Measurements from ENCODE around the gene RBMS1.

The RBMS1 gene

DNA sequence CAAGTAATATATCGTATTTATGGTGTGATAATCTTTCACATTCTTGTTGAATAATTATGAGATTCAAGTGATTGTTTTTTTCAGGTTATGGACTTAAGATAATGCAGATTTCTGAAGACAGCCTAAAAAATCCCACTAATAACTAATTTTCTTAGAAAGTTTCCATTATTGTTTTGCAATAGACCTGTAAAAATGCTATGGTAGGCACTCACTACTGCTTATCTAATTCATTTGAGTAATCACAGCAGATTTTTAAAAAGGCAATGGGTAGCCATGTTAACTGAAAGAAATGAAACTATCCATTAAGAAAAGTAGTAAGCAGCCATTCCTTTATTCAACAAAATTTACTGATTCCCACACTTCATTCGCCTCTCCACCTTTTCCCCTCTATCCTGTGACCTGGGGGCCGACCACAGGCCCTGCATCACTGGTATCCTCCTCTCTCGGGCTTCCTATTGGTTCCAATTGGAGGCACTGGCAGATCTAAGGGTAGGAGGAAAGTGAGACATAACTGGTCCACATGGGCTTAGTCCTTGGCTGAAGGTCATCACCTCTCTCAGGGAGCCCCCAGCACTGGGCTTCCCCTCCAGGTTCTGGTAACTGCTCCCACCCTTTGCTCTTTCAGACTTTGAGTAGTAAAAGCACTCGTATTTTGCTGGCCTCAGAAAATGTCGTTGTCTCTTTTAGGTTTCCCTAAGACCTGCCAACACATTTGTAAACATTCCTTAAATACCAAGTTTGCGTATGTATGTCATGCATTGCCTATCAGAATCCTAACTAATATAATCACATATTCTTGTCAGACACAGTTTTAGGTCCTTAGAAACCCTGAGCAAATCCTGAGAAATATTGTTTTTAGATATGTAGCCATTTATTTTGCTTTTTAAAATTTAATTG, 18.5 kb downstream of the RBMS1 start:
- Histone ChIP-seq H3K27ac (replicated peaks) (no peak overlapping the region), H3K4me3 (replicated peaks; ENCODE audit: insufficient read depth, low read length) (no peak overlapping the region), H3K27me3 (ENCODE audit: insufficient read depth, poor library complexity, severe bottlenecking) (peaks cover 11% of the 10 kb centered on the region)
- DNase-seq (ENCODE audit: low read depth in 1 of 2, low spot score in 1 of 2) = no peak
- TF ChIP-seq GABPA (IDR thresholded peaks at IDR 0.05; ENCODE audit: low read depth) (no peak), REST (IDR thresholded peaks at IDR 0.05; ENCODE audit: insufficient replicate concordance, low read depth) (no peak), SPI1 (IDR thresholded peaks at IDR 0.05; ENCODE audit: borderline replicate concordance, low read depth) (no peak), CTCF (IDR thresholded peaks at IDR 0.05; ENCODE audit: insufficient read depth, low read length) (no peak), POLR2AphosphoS5 (IDR thresholded peaks at IDR 0.05; ENCODE audit: low read depth) (no peak)

GRCh38 chr2:160474319-160474645, 19.3 kb downstream of the RBMS1 start:
- Histone ChIP-seq H3K27ac (replicated peaks) (no peak overlapping the region), H3K4me3 (replicated peaks; ENCODE audit: insufficient read depth, low read length) (no peak overlapping the region), H3K27me3 (ENCODE audit: insufficient read depth, poor library complexity, severe bottlenecking) (peaks cover 11% of the 10 kb centered on the region)
- TF ChIP-seq POLR2AphosphoS5 (IDR thresholded peaks at IDR 0.05; ENCODE audit: low read depth) = no peak
- TF ChIP-seq GABPA (IDR thresholded peaks at IDR 0.05; ENCODE audit: low read depth) = no peak
- no peak for TF ChIP-seq CTCF (IDR thresholded peaks at IDR 0.05; ENCODE audit: insufficient read depth, low read length)
- no peak for TF ChIP-seq SPI1 (IDR thresholded peaks at IDR 0.05; ENCODE audit: borderline replicate concordance, low read depth)
- DNase-seq (ENCODE audit: low read depth in 1 of 2, low spot score in 1 of 2) = no peak

DNA sequence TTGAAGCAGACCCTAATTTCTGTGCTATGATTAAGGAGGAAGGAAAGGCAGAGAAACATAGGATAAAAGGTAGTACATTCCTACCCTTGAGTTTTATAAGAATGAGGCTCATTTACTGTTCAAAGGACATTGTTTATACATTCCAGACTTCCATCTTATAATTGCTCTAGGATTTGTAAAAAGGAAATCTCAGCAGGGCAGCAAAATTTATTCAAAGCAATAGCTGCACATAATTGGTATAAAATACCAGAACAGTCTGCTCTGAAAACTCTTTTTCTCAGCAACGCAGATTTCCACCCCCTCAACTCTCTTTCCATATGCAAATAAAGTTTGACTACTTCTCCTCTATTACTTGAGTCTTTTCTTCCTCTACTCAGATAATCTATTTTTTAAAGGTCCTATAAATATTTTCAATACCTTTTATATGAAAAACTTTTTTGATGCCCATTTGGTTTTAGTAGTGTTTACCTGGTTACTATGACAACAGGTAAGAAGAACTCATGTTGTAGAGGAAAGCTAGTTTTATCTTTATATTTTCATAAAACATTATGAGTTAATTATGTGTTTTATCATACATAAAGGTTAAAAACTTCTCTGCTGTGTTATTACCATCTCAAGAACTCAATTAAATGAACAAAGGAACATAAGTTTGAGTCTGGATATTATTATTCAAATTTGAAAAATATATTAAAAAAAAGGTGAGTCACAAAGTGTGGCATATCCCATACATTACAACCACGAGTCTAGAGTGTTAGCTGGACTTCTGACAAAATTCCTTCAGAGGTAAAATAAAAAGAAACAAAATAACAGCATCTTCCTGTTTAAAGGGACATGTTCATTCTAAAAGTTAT, 19.9 kb downstream of the RBMS1 start:
- H3K4me3 ChIP-seq (replicated peaks; ENCODE audit: insufficient read depth, low read length) = no peak overlapping the region
- no peak overlapping the region for H3K27ac ChIP-seq (replicated peaks)
- H3K27me3 ChIP-seq (ENCODE audit: insufficient read depth, poor library complexity, severe bottlenecking) = peaks cover 11% of the 10 kb centered on the region
- no peak for DNase-seq (ENCODE audit: low read depth in 1 of 2, low spot score in 1 of 2)
- TF ChIP-seq CTCF (IDR thresholded peaks at IDR 0.05; ENCODE audit: insufficient read depth, low read length) = no peak
- TF ChIP-seq POLR2AphosphoS5 (IDR thresholded peaks at IDR 0.05; ENCODE audit: low read depth) = no peak
- no peak for TF ChIP-seq SPI1 (IDR thresholded peaks at IDR 0.05; ENCODE audit: borderline replicate concordance, low read depth)
- no peak for TF ChIP-seq REST (IDR thresholded peaks at IDR 0.05; ENCODE audit: insufficient replicate concordance, low read depth)
- TF ChIP-seq GABPA (IDR thresholded peaks at IDR 0.05; ENCODE audit: low read depth) = no peak

Data from HL-60 (cell line).